ENCODE measurements around the gene FGD4. TPM values are rescaled to one million over a fixed set of nuclear protein-coding genes. Genes with fewer than 3 reads are reported as not detected.

The FGD4 gene
- total RNA-seq, 1 experiment from 2014 or later = 5.2 TPM

- DNase-seq (ENCODE audit: low read depth) = no peak
Observed at GRCh38 chr12:32679920-32680237, 280.5 kb downstream of the FGD4 start.

GRCh38 chr12:32680787-32681186, 281.4 kb downstream of the FGD4 start:
- DNase-seq (ENCODE audit: low read depth) = no peak

- DNase-seq (ENCODE audit: low read depth) = no peak
Observed at GRCh38 chr12:32681272-32681671, 281.9 kb downstream of the FGD4 start.

GRCh38 chr12:32686340-32686739, 287.0 kb downstream of the FGD4 start:
- DNase-seq (ENCODE audit: low read depth) = no peak

GRCh38 chr12:32688786-32689185, 289.4 kb downstream of the FGD4 start:
- no peak for DNase-seq (ENCODE audit: low read depth)

- no peak for DNase-seq (ENCODE audit: low read depth)
Observed at GRCh38 chr12:32690927-32691326, 291.6 kb downstream of the FGD4 start.

- no peak for DNase-seq (ENCODE audit: low read depth)
Observed at GRCh38 chr12:32692358-32692757, 293.0 kb downstream of the FGD4 start.

- DNase-seq (ENCODE audit: low read depth) = no peak
Observed at GRCh38 chr12:32693036-32693435, 293.7 kb downstream of the FGD4 start.
